HG02981 (cell line): ENCODE measurements around the gene ZNF667.

Experiments used
- ATAC-seq: cut with Tn5 transposase; IDR thresholded peaks from one replicate; pipeline ENCODE4 v1.9.1; 2021; ENCODE audit warnings: mild to moderate bottlenecking, moderate library complexity; ENCODE audit not compliant: unreplicated experiment

Gene ZNF667

GRCh38 chr19:56476651-56477428 is at the start of gene ZNF667:
ZNF667 (minus strand) TSS chr19:56477345; CDS start chr19:56462370, 14,975 bp downstream.
- no peak for ATAC-seq

- ATAC-seq: no peak
Observed at GRCh38 chr19:56525214-56525860, 48.2 kb upstream of the ZNF667 start.

- no peak for ATAC-seq
Observed at GRCh38 chr19:56508290-56508778, 31.2 kb upstream of the ZNF667 start.

- no peak for ATAC-seq
Observed at GRCh38 chr19:56507446-56508289, 30.5 kb upstream of the ZNF667 start, which contains the start of gene ZNF471. ZNF471 (plus strand) TSS chr19:56507855; CDS start chr19:56511572, 3,717 bp downstream.

GRCh38 chr19:56504581-56504980 is 27.4 kb upstream of the ZNF667 start:
- ATAC-seq: no peak

- ATAC-seq: no peak
Observed at GRCh38 chr19:56491399-56491798, 14.3 kb upstream of the ZNF667 start.

GRCh38 chr19:56477429-56478338 is 539 bp upstream of the ZNF667 start:
- no peak for ATAC-seq

- ATAC-seq: no peak
Observed at GRCh38 chr19:56476093-56476492, 1.1 kb downstream of the ZNF667 start.

GRCh38 chr19:56474308-56474707 is 2.8 kb downstream of the ZNF667 start:
- no peak for ATAC-seq

- no peak for ATAC-seq
Observed at GRCh38 chr19:56441206-56441792, 35.8 kb downstream of the ZNF667 start.

GRCh38 chr19:56423985-56424353 is 53.2 kb downstream of the ZNF667 start:
- ATAC-seq: no peak

- no peak for ATAC-seq
Observed at GRCh38 chr19:56423276-56423984, 53.7 kb downstream of the ZNF667 start.

GRCh38 chr19:56405062-56405461 is 72.1 kb downstream of the ZNF667 start:
- no peak for ATAC-seq

GRCh38 chr19:56404705-56405056 is 72.5 kb downstream of the ZNF667 start:
- no peak for ATAC-seq

GRCh38 chr19:56403764-56404704 is 73.1 kb downstream of the ZNF667 start, which contains the start of gene ZNF583:
ZNF583 (plus strand) TSS chr19:56404332; CDS start chr19:56407115, 2,783 bp downstream.
- ATAC-seq: peak; percentile 77

GRCh38 chr19:56403261-56403660 is 73.9 kb downstream of the ZNF667 start:
- peak; percentile 16 for ATAC-seq

- ATAC-seq: no peak
Observed at GRCh38 chr19:56400485-56400884, 76.7 kb downstream of the ZNF667 start.

- no peak for ATAC-seq
Observed at GRCh38 chr19:56398809-56399208, 78.3 kb downstream of the ZNF667 start.
